ENCODE measurements around the gene NLRP4.
A peak's percentile ranks its signal among the peaks of the same experiment; 100 is the strongest.

DNA sequence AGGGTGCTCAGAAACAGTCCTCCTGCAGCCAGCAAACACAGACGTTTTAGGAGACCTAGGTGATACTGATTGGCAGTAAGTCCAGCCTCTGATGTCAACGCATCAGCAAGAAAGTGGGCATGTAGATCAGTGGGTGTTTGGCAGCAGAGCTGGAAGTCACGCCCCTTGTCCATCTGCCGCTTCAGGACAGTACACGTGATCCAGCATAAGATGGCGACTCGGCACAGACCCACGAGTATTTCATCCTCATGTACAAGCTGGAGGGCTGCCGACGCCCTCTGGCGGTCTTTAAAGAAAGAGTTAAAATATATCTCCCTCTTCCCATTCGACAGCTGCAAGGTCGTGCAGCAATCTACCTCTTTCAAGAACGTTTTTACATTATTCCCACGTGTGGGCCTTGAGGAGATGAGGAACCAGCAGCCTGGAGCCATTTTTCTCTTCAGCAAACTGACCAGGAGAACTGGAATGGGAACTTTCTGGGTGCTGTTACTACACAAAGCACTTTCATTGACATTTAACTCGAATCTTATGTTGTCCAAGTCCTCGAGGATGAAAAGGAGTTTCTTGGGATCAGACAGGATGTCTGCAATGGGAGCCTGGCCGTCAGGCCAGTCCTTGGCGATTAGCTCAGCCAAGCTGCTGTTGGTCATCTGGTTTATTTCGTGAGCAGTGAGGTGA lies 26.8 kb upstream of the NLRP4 start:
- peak; percentile 43 to 57; a peak in 3 of 4 replicates for TF ChIP-seq RAD21 (IDR thresholded peaks at IDR 0.05 in 1 of 2, conservative IDR thresholded peaks at IDR 0.05 in 1 of 2; ENCODE audit: low read depth in 2 of 2, low read length in 2 of 2)
- TF ChIP-seq, protein P1, sequence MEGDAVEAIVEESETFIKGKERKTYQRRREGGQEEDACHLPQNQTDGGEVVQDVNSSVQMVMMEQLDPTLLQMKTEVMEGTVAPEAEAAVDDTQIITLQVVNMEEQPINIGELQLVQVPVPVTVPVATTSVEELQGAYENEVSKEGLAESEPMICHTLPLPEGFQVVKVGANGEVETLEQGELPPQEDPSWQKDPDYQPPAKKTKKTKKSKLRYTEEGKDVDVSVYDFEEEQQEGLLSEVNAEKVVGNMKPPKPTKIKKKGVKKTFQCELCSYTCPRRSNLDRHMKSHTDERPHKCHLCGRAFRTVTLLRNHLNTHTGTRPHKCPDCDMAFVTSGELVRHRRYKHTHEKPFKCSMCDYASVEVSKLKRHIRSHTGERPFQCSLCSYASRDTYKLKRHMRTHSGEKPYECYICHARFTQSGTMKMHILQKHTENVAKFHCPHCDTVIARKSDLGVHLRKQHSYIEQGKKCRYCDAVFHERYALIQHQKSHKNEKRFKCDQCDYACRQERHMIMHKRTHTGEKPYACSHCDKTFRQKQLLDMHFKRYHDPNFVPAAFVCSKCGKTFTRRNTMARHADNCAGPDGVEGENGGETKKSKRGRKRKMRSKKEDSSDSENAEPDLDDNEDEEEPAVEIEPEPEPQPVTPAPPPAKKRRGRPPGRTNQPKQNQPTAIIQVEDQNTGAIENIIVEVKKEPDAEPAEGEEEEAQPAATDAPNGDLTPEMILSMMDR (IDR thresholded peaks at IDR 0.05; ENCODE audit: control extremely low read depth in 1 of 3, insufficient read depth in 1 of 3, low read depth in 1 of 3, low read length in 3 of 3) = peak; percentile 51 to 60 (median 57)
- TF ChIP-seq NRF1 (IDR thresholded peaks at IDR 0.05; ENCODE audit: low read depth, low read length) = no peak
- TF ChIP-seq EGR1 (IDR thresholded peaks at IDR 0.05; ENCODE audit: borderline replicate concordance, low read depth, low read length) = no peak

Data from H1 (cell line).